ENCODE results near the gene SAMD1.

Gene SAMD1

GRCh38 chr19:14090509-14091080 lies at the start of gene SAMD1:
Gene SAMD1 (minus strand): TSS chr19:14090751.
- no peak for TF ChIP-seq ZNF274 (IDR thresholded peaks at IDR 0.05; ENCODE audit: low read depth, low read length)
- peak within 1 kb of the TSS; percentile 85 for H3K4me3 ChIP-seq (ENCODE audit: low read length)

GRCh38 chr19:14139944-14140343 lies 49.4 kb upstream of the SAMD1 start:
- no peak overlapping the region for H3K4me3 ChIP-seq (ENCODE audit: low read length)
- no peak for TF ChIP-seq ZNF274 (IDR thresholded peaks at IDR 0.05; ENCODE audit: low read depth, low read length)

- no peak for TF ChIP-seq ZNF274 (IDR thresholded peaks at IDR 0.05; ENCODE audit: low read depth, low read length)
- no peak overlapping the region for H3K4me3 ChIP-seq (ENCODE audit: low read length)
Observed at GRCh38 chr19:14138576-14139265, 48.2 kb upstream of the SAMD1 start.

GRCh38 chr19:14136509-14137281 lies 46.1 kb upstream of the SAMD1 start, which contains the start of gene ASF1B:
Gene ASF1B (minus strand): TSS chr19:14136589. CDS start chr19:14136456, 133 bp downstream.
- peak within 1 kb of the TSS; percentile 98 for H3K4me3 ChIP-seq (ENCODE audit: low read length)

GRCh38 chr19:14135985-14136508 lies 45.5 kb upstream of the SAMD1 start:
- TF ChIP-seq ZNF274 (IDR thresholded peaks at IDR 0.05; ENCODE audit: low read depth, low read length): no peak
- H3K4me3 ChIP-seq (ENCODE audit: low read length): peak overlapping the region; percentile 98

More at GRCh38 chr19:14136509-14137281, 46.1 kb upstream of the SAMD1 start, which contains the start of gene ASF1B:
- no peak for TF ChIP-seq ZNF274 (IDR thresholded peaks at IDR 0.05; ENCODE audit: low read depth, low read length)

- H3K4me3 ChIP-seq (ENCODE audit: low read length): peak overlapping the region; percentile 98
- no peak for TF ChIP-seq ZNF274 (IDR thresholded peaks at IDR 0.05; ENCODE audit: low read depth, low read length)
Observed at GRCh38 chr19:14135355-14135754, 44.8 kb upstream of the SAMD1 start.

GRCh38 chr19:14127929-14128509 lies 37.5 kb upstream of the SAMD1 start:
- no peak overlapping the region for H3K4me3 ChIP-seq (ENCODE audit: low read length)
- TF ChIP-seq ZNF274 (IDR thresholded peaks at IDR 0.05; ENCODE audit: low read depth, low read length): no peak

GRCh38 chr19:14127176-14127575 lies 36.6 kb upstream of the SAMD1 start:
- TF ChIP-seq ZNF274 (IDR thresholded peaks at IDR 0.05; ENCODE audit: low read depth, low read length): no peak
- no peak overlapping the region for H3K4me3 ChIP-seq (ENCODE audit: low read length)

GRCh38 chr19:14122924-14123323 lies 32.4 kb upstream of the SAMD1 start:
- H3K4me3 ChIP-seq (ENCODE audit: low read length): no peak overlapping the region
- no peak for TF ChIP-seq ZNF274 (IDR thresholded peaks at IDR 0.05; ENCODE audit: low read depth, low read length)

- no peak for TF ChIP-seq ZNF274 (IDR thresholded peaks at IDR 0.05; ENCODE audit: low read depth, low read length)
- H3K4me3 ChIP-seq (ENCODE audit: low read length): no peak overlapping the region
Observed at GRCh38 chr19:14120497-14120780, 29.9 kb upstream of the SAMD1 start.

GRCh38 chr19:14119644-14120496 lies 29.3 kb upstream of the SAMD1 start:
- H3K4me3 ChIP-seq (ENCODE audit: low read length): no peak overlapping the region
- TF ChIP-seq ZNF274 (IDR thresholded peaks at IDR 0.05; ENCODE audit: low read depth, low read length): no peak

GRCh38 chr19:14119146-14119545 lies 28.6 kb upstream of the SAMD1 start:
- no peak for TF ChIP-seq ZNF274 (IDR thresholded peaks at IDR 0.05; ENCODE audit: low read depth, low read length)
- H3K4me3 ChIP-seq (ENCODE audit: low read length): no peak overlapping the region; the same call in 1 of the 2 replicates
